ENCODE data around the gene ZNF324B.
"Not testable (repeated sequence)": the region's sequence is repeated elsewhere in the genome, so short reads cannot be mapped to it uniquely, and the experiment has no call there.

DNA sequence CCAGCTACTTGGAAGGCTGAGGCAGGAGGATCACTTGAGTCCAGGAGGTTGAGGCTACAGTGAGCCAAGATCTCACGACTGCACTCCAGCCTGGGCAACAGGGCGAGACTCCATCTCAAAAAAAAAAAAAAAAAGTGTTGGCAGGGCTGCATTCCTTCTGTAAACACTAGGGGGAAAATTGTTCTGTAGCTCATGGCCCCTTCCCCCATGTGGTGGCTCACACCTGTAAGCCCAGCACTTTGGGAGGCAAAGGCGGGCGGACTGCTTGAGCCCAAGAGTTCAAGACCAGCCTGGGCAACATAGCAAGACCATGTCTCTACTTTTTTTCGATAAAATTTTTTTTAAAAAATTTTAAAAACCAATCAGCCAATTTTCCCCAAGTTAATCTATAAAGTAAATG, 32.9 kb downstream of the ZNF324B start:
- TF ChIP-seq, protein P1, sequence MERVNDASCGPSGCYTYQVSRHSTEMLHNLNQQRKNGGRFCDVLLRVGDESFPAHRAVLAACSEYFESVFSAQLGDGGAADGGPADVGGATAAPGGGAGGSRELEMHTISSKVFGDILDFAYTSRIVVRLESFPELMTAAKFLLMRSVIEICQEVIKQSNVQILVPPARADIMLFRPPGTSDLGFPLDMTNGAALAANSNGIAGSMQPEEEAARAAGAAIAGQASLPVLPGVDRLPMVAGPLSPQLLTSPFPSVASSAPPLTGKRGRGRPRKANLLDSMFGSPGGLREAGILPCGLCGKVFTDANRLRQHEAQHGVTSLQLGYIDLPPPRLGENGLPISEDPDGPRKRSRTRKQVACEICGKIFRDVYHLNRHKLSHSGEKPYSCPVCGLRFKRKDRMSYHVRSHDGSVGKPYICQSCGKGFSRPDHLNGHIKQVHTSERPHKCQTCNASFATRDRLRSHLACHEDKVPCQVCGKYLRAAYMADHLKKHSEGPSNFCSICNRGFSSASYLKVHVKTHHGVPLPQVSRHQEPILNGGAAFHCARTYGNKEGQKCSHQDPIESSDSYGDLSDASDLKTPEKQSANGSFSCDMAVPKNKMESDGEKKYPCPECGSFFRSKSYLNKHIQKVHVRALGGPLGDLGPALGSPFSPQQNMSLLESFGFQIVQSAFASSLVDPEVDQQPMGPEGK (CRISPR knock-in tag; IDR thresholded peaks at IDR 0.05; ENCODE audit: borderline replicate concordance), result not testable (repeated sequence)
- not testable (repeated sequence) for TF ChIP-seq ZFP3, ISL1, ZNF8, RARB (CRISPR knock-in tag; IDR thresholded peaks at IDR 0.05)
- TF ChIP-seq, protein P2, sequence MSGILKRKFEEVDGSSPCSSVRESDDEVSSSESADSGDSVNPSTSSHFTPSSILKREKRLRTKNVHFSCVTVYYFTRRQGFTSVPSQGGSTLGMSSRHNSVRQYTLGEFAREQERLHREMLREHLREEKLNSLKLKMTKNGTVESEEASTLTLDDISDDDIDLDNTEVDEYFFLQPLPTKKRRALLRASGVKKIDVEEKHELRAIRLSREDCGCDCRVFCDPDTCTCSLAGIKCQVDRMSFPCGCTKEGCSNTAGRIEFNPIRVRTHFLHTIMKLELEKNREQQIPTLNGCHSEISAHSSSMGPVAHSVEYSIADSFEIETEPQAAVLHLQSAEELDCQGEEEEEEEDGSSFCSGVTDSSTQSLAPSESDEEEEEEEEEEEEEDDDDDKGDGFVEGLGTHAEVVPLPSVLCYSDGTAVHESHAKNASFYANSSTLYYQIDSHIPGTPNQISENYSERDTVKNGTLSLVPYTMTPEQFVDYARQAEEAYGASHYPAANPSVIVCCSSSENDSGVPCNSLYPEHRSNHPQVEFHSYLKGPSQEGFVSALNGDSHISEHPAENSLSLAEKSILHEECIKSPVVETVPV (CRISPR knock-in tag; IDR thresholded peaks at IDR 0.05), result not testable (repeated sequence)
